Measurements from ENCODE around the gene ZNF283. TPM values are rescaled to one million over a fixed set of nuclear protein-coding genes. Genes with fewer than 3 reads are reported as not detected.
A peak's percentile ranks its signal among the peaks of the same experiment; 100 is the strongest.

ZNF283 gene
- total RNA-seq: 13.4 and 15.6 TPM in 2 replicates

DNA sequence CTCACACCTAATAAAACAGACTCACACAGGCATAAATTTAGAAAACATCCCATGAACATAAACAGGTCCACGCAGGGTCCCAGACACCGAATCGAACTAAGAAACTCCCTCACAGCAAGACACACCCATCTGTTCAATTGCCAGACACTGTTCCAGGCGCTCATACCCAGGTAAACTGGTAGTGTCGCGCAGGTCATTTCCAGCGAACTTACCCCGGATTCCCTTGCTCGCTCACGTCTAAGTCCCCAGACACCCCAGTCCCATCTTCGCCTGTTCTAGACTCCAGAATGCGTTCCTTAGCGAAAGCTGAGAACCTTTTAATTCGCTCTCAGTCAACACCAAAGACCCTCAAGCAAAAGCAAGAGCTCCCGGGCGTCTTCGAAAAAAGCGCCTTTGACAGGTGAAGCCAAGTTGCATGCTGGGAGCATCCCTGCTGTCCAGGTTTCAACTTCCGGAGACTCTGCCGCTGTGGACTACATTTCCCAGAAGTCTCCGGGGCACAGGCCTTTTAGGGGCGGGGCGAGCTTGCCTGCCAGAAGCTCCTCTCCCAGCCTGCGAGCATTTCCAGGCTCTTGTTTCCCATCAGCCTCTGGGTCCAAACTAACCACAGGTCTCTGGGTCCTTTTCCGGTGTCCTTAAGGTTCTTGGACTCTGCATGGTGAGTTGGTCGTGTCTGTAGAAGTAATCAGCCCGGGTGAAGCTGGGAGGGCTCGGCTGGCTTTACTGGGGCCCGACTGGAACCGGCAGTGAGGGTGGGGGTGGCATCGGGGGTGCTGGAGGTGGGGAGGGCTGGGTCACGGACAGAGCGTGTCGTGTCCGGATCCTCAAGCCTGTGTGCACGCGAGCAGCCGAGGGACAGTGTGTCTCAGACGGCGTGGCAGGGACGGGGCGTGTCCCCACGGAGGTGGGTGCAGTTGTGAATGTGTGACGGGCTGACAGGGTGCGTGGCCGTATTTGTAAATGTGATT is at the start of gene ZNF283:
TSS of gene ZNF283 (plus strand) at position 535 of the 968 bp plus-strand sequence. CDS start 6,184 bp downstream, outside the sequence.
- Histone ChIP-seq H2AFZ (ENCODE audit: low read length) (peak within 1 kb of the TSS; percentile 93), H3K27me3 (ENCODE audit: insufficient read depth, low read length) (peaks cover under 1% of the 10 kb centered on the region), H3K9me3 (ENCODE audit: low read depth, low read length) (no peaks in the 10 kb centered on the region), H3K4me2 (ENCODE audit: insufficient read depth, low read length) (peak within 1 kb of the TSS; percentile 98), H3K36me3 (ENCODE audit: insufficient read depth, low read length) (peaks cover 34% of the 10 kb centered on the region), H4K20me1 (ENCODE audit: insufficient read depth, low read length) (no peaks in the 10 kb centered on the region), H3K79me2 (ENCODE audit: insufficient read depth, low read length) (peaks cover 12% of the 10 kb centered on the region), H3K27ac (ENCODE audit: low read depth, low read length) (peak within 1 kb of the TSS; percentile 59), H3K4me3 (ENCODE audit: insufficient read depth, low read length) (peak within 1 kb of the TSS; percentile 87), H3K4me1 (ENCODE audit: insufficient read depth, low read length) (peaks cover 10% of the 10 kb centered on the region)
- DNase-seq (ENCODE audit: insufficient read length, low spot score, missing footprints): peak; percentile 94
- TF ChIP-seq, protein P1, sequence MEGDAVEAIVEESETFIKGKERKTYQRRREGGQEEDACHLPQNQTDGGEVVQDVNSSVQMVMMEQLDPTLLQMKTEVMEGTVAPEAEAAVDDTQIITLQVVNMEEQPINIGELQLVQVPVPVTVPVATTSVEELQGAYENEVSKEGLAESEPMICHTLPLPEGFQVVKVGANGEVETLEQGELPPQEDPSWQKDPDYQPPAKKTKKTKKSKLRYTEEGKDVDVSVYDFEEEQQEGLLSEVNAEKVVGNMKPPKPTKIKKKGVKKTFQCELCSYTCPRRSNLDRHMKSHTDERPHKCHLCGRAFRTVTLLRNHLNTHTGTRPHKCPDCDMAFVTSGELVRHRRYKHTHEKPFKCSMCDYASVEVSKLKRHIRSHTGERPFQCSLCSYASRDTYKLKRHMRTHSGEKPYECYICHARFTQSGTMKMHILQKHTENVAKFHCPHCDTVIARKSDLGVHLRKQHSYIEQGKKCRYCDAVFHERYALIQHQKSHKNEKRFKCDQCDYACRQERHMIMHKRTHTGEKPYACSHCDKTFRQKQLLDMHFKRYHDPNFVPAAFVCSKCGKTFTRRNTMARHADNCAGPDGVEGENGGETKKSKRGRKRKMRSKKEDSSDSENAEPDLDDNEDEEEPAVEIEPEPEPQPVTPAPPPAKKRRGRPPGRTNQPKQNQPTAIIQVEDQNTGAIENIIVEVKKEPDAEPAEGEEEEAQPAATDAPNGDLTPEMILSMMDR (IDR thresholded peaks at IDR 0.05; ENCODE audit: extremely low read depth, low read depth, low read length): no peak

DNA sequence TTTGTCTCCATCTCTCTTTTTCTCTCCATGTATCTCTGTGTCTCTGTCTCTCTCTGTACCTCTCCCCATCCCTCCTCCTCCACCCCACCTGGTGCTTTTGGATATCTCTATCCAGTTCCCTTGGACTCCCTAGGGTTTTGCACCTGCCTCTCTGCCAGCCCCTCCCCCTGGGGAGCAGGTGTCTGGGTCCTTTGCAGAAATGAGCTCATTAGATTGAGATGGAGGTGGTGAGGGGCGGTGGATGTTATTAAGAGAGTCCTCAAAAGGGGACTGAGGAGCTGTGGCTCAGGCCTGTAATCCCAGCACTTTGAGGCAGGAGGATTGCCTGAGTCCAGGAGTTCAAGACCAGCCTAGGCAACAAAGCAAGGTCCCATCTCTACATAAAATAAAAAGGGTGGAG is 48.5 kb upstream of the ZNF283 start:
- no peaks in the 10 kb centered on the region for H4K20me1 ChIP-seq (ENCODE audit: insufficient read depth, low read length)
- no peak overlapping the region for H3K4me3 ChIP-seq (ENCODE audit: insufficient read depth, low read length)
- H2AFZ ChIP-seq (ENCODE audit: low read length): no peak overlapping the region
- TF ChIP-seq, protein P1 (IDR thresholded peaks at IDR 0.05; ENCODE audit: extremely low read depth, low read depth, low read length): no peak
- H3K9me3 ChIP-seq (ENCODE audit: low read depth, low read length): no peaks in the 10 kb centered on the region
- peak; percentile 75 for DNase-seq (ENCODE audit: insufficient read length, low spot score, missing footprints)
- H3K27ac ChIP-seq (ENCODE audit: low read depth, low read length): no peak overlapping the region
- no peaks in the 10 kb centered on the region for H3K27me3 ChIP-seq (ENCODE audit: insufficient read depth, low read length)
- no peak overlapping the region for H3K4me2 ChIP-seq (ENCODE audit: insufficient read depth, low read length)
- H3K4me1 ChIP-seq (ENCODE audit: insufficient read depth, low read length): peaks cover 34% of the 10 kb centered on the region
- H3K36me3 ChIP-seq (ENCODE audit: insufficient read depth, low read length): no peaks in the 10 kb centered on the region
- H3K79me2 ChIP-seq (ENCODE audit: insufficient read depth, low read length): peaks cover 39% of the 10 kb centered on the region

- H3K27me3 ChIP-seq (ENCODE audit: insufficient read depth, low read length): no peaks in the 10 kb centered on the region
- no peaks in the 10 kb centered on the region for H4K20me1 ChIP-seq (ENCODE audit: insufficient read depth, low read length)
- H3K4me3 ChIP-seq (ENCODE audit: insufficient read depth, low read length): peak overlapping the region; percentile 71
- peak; percentile 51 for DNase-seq (ENCODE audit: insufficient read length, low spot score, missing footprints)
- no peak overlapping the region for H2AFZ ChIP-seq (ENCODE audit: low read length)
- H3K9me3 ChIP-seq (ENCODE audit: low read depth, low read length): no peaks in the 10 kb centered on the region
- no peaks in the 10 kb centered on the region for H3K36me3 ChIP-seq (ENCODE audit: insufficient read depth, low read length)
- no peak overlapping the region for H3K27ac ChIP-seq (ENCODE audit: low read depth, low read length)
- TF ChIP-seq, protein P1 (IDR thresholded peaks at IDR 0.05; ENCODE audit: extremely low read depth, low read depth, low read length): no peak
- H3K79me2 ChIP-seq (ENCODE audit: insufficient read depth, low read length): peaks cover 39% of the 10 kb centered on the region
- H3K4me1 ChIP-seq (ENCODE audit: insufficient read depth, low read length): peaks cover 38% of the 10 kb centered on the region
- H3K4me2 ChIP-seq (ENCODE audit: insufficient read depth, low read length): peak overlapping the region; percentile 72
Measured at GRCh38 chr19:43779147-43779819, 47.8 kb upstream of the ZNF283 start.

GRCh38 chr19:43779820-43780219 is 47.3 kb upstream of the ZNF283 start:
- no peaks in the 10 kb centered on the region for H3K36me3 ChIP-seq (ENCODE audit: insufficient read depth, low read length)
- peak overlapping the region; percentile 71 for H3K4me3 ChIP-seq (ENCODE audit: insufficient read depth, low read length)
- H3K27ac ChIP-seq (ENCODE audit: low read depth, low read length): no peak overlapping the region
- H2AFZ ChIP-seq (ENCODE audit: low read length): no peak overlapping the region
- H4K20me1 ChIP-seq (ENCODE audit: insufficient read depth, low read length): no peaks in the 10 kb centered on the region
- H3K4me2 ChIP-seq (ENCODE audit: insufficient read depth, low read length): peak overlapping the region; percentile 72
- TF ChIP-seq, protein P1 (IDR thresholded peaks at IDR 0.05; ENCODE audit: extremely low read depth, low read depth, low read length): peak; percentile 21
- no peaks in the 10 kb centered on the region for H3K9me3 ChIP-seq (ENCODE audit: low read depth, low read length)
- H3K4me1 ChIP-seq (ENCODE audit: insufficient read depth, low read length): peaks cover 40% of the 10 kb centered on the region
- peaks cover 39% of the 10 kb centered on the region for H3K79me2 ChIP-seq (ENCODE audit: insufficient read depth, low read length)
- peak; percentile 73 for DNase-seq (ENCODE audit: insufficient read length, low spot score, missing footprints)
- H3K27me3 ChIP-seq (ENCODE audit: insufficient read depth, low read length): no peaks in the 10 kb centered on the region

Data from osteoblast (primary cell).